SH-SY5Y (cell line): ENCODE measurements around the gene ST3GAL4.

ENCODE experiments used
- GATA2 ChIP-seq: IDR thresholded peaks from 2 replicates; pipeline ENCODE4 v1.6.1; 2011; ENCODE audit warnings: mild to moderate bottlenecking, low read depth, low read length
- GATA3 ChIP-seq: IDR thresholded peaks from 2 replicates; pipeline ENCODE4 v1.6.1; 2011; ENCODE audit warnings: low read depth, mild to moderate bottlenecking, low read length, moderate library complexity

- TF ChIP-seq GATA2, result no peak
- TF ChIP-seq GATA3, result no peak
These were observed 726 bp downstream of the ST3GAL4 start for GRCh38 chr11:126355926-126356897.
